Measurements from ENCODE around the gene PYGB.

PYGB gene

GRCh38 chr20:25271486-25272222, 23.8 kb downstream of the PYGB start:
- no peak for DNase-seq (ENCODE audit: low spot score)

GRCh38 chr20:25272223-25273000, 24.5 kb downstream of the PYGB start:
- DNase-seq (ENCODE audit: low spot score) = no peak

- DNase-seq (ENCODE audit: low spot score) = no peak
These were observed 25.2 kb downstream of the PYGB start for GRCh38 chr20:25273046-25273445.

GRCh38 chr20:25273541-25274358, 25.9 kb downstream of the PYGB start:
- DNase-seq (ENCODE audit: low spot score) = no peak

- DNase-seq (ENCODE audit: low spot score) = no peak
These were observed 26.6 kb downstream of the PYGB start for GRCh38 chr20:25274481-25274880.

- DNase-seq (ENCODE audit: low spot score) = no peak
These were observed 27.3 kb downstream of the PYGB start for GRCh38 chr20:25274891-25275812.

GRCh38 chr20:25275813-25276532, 28.1 kb downstream of the PYGB start:
- DNase-seq (ENCODE audit: low spot score) = no peak

- no peak for DNase-seq (ENCODE audit: low spot score)
These were observed 28.7 kb downstream of the PYGB start for GRCh38 chr20:25276533-25277050.

GRCh38 chr20:25277051-25277801, 29.3 kb downstream of the PYGB start:
- DNase-seq (ENCODE audit: low spot score) = no peak

GRCh38 chr20:25277941-25278521, 30.1 kb downstream of the PYGB start:
- DNase-seq (ENCODE audit: low spot score) = no peak

GRCh38 chr20:25278636-25279361, 30.9 kb downstream of the PYGB start:
- DNase-seq (ENCODE audit: low spot score) = no peak

GRCh38 chr20:25279403-25279802, 31.5 kb downstream of the PYGB start:
- no peak for DNase-seq (ENCODE audit: low spot score)

GRCh38 chr20:25280051-25280573, 32.2 kb downstream of the PYGB start:
- no peak for DNase-seq (ENCODE audit: low spot score)

- no peak for DNase-seq (ENCODE audit: low spot score)
These were observed 33.0 kb downstream of the PYGB start for GRCh38 chr20:25280574-25281535.

- no peak for DNase-seq (ENCODE audit: low spot score)
These were observed 33.7 kb downstream of the PYGB start for GRCh38 chr20:25281541-25281991.

GRCh38 chr20:25282034-25282781, 34.3 kb downstream of the PYGB start:
- DNase-seq (ENCODE audit: low spot score) = no peak
